H1 (cell line): ENCODE results near the gene SCNN1A. TPM values are rescaled to one million over a fixed set of nuclear protein-coding genes. Genes with fewer than 3 reads are reported as not detected.

Experiments used
- CTCF ChIA-PET: fragments of 300-600 bp; sonication (Branson Sonifier 250); formaldehyde crosslinking; loops from one replicate; lab custom pipeline; 2021; ENCODE audit not compliant: partially characterized antibody; lab: Charles Lee
- POLR2A ChIA-PET: fragments of 300-600 bp; sonication (Branson Sonifier 250); formaldehyde crosslinking; loops from one replicate; lab custom pipeline; 2021; ENCODE audit warnings: inconsistent platforms; ENCODE audit not compliant: partially characterized antibody; lab: Charles Lee
- DNase-seq, 2 experiments: peaks; one replicate each; pipeline versions ENCODE4 v3.0.0 to v3.0.0-alpha.2; 2010 to 2022; ENCODE audit warnings: low spot score in 2 of 2, low read depth in 1 of 2, mixed read lengths in 1 of 2
- FAIRE-seq: peaks from 2 replicates; lab custom pipeline; 2011; peaks lifted over from hg19 to GRCh38; lab: Jason Lieb, UNC
- H2AFZ ChIP-seq: 2 replicates; pipeline ENCODE4 v1.8.1; 2012; ENCODE audit warnings: low read length, inconsistent platforms
- H2AK5ac ChIP-seq: 2 replicates; pipeline ENCODE4 v1.6.1; 2013; ENCODE audit warnings: low read depth, low read length
- H2BK120ac ChIP-seq: replicated peaks from 2 replicates; pipeline ENCODE3; 2013; ENCODE audit warnings: low read depth, low read length, inconsistent platforms
- H2BK12ac ChIP-seq: 2 replicates; pipeline ENCODE4 v1.6.1; 2013; ENCODE audit warnings: low read depth, low read length
- H2BK15ac ChIP-seq: 2 replicates; pipeline ENCODE4 v1.6.1; 2013; ENCODE audit warnings: low read length
- H2BK20ac ChIP-seq: 2 replicates; pipeline ENCODE4 v1.6.1; 2013; ENCODE audit warnings: low read length
- H2BK5ac ChIP-seq: 2 replicates; pipeline ENCODE4 v1.6.1; 2013; ENCODE audit warnings: low read depth, low read length
- H3K14ac ChIP-seq: 2 replicates; pipeline ENCODE4 v1.6.1; 2013; ENCODE audit warnings: inconsistent platforms; ENCODE audit not compliant: insufficient read length
- H3K18ac ChIP-seq: 2 replicates; pipeline ENCODE4 v1.6.1; 2013; ENCODE audit warnings: low read length; ENCODE audit errors: extremely low read depth
- H3K23ac ChIP-seq: 2 replicates; pipeline ENCODE4 v1.6.1; 2013; ENCODE audit warnings: inconsistent platforms; ENCODE audit not compliant: insufficient read length
- H3K23me2 ChIP-seq: 2 replicates; pipeline ENCODE4 v1.6.1; 2013; ENCODE audit warnings: low read depth, low read length
- H3K27ac ChIP-seq: 2 replicates; pipeline ENCODE4 v1.6.1; 2011; ENCODE audit warnings: low read depth, low read length, inconsistent platforms
- H3K27me3 ChIP-seq, 4 experiments: replicated peaks in 1 of 4; 1 replicate in 1 of 4; 2 replicates in 3 of 4; pipeline versions ENCODE4 v1.6.1 to v1.8.1; 2011 to 2013; ENCODE audit warnings: low read length in 3 of 4, mild to moderate bottlenecking in 3 of 4, inconsistent platforms in 2 of 4, mixed read lengths in 2 of 4, moderate library complexity in 1 of 4; ENCODE audit not compliant: control insufficient read depth in 3 of 4, insufficient read depth in 3 of 4; ENCODE audit errors: extremely low read depth in 1 of 4
- H3K36me3 ChIP-seq, 4 experiments: 2 replicates each; pipeline versions ENCODE4 v1.6.1 to v1.8.1; 2011 to 2013; ENCODE audit warnings: mild to moderate bottlenecking in 4 of 4, low read length in 3 of 4, moderate library complexity in 2 of 4, control low read depth in 1 of 4, inconsistent platforms in 1 of 4; ENCODE audit not compliant: insufficient read depth in 4 of 4, control insufficient read depth in 2 of 4
- H3K4ac ChIP-seq: replicated peaks from 2 replicates; pipeline ENCODE3; 2013; ENCODE audit warnings: low read length, low read depth, mixed read lengths, inconsistent platforms; ENCODE audit not compliant: insufficient read length
- H3K4me1 ChIP-seq, 4 experiments: replicated peaks in 1 of 4; 1 replicate in 1 of 4; 2 replicates in 3 of 4; pipeline versions ENCODE4 v1.6.1 to v1.8.1; 2011 to 2013; ENCODE audit warnings: low read length in 3 of 4, inconsistent platforms in 2 of 4, mixed read lengths in 1 of 4; ENCODE audit not compliant: insufficient read depth in 4 of 4, control insufficient read depth in 3 of 4
- H3K4me2 ChIP-seq, 2 experiments: 2 replicates each; pipeline versions ENCODE4 v1.6.1 to v1.8.1; 2011 to 2013; ENCODE audit warnings: low read depth in 2 of 2, low read length in 2 of 2, control low read depth in 1 of 2, inconsistent platforms in 1 of 2, mild to moderate bottlenecking in 1 of 2; ENCODE audit not compliant: insufficient read depth in 1 of 2
- H3K4me3 ChIP-seq, 4 experiments: fragments of 200-600, 300-600 bp in 1 of 4; sonication (generic), shearing (Covaris generic), sonication (Bioruptor Twin) in 1 of 4; 2 replicates each; pipeline versions ENCODE4 v1.5.1 to v1.8.1; 2011 to 2016; ENCODE audit warnings: low read length in 4 of 4, low read depth in 3 of 4, control low read depth in 2 of 4, inconsistent platforms in 2 of 4, mild to moderate bottlenecking in 2 of 4, mixed read lengths in 1 of 4, moderate library complexity in 1 of 4; ENCODE audit not compliant: insufficient read depth in 2 of 4; ENCODE audit errors: extremely low read depth in 1 of 4
- H3K56ac ChIP-seq: replicated peaks from 2 replicates; pipeline ENCODE3; 2013; ENCODE audit warnings: low read depth, mild to moderate bottlenecking, mixed read lengths, low read length, inconsistent platforms; ENCODE audit not compliant: insufficient read length
- H3K79me1 ChIP-seq: 2 replicates; pipeline ENCODE4 v1.6.1; 2013; ENCODE audit warnings: low read depth, low read length, control low read depth
- H3K79me2 ChIP-seq, 2 experiments: 2 replicates each; pipeline versions ENCODE4 v1.6.1 to v1.8.1; 2012 to 2013; ENCODE audit warnings: low read length in 2 of 2, mild to moderate bottlenecking in 2 of 2, inconsistent platforms in 1 of 2; ENCODE audit not compliant: insufficient read depth in 2 of 2, control insufficient read depth in 1 of 2
- H3K9ac ChIP-seq, 4 experiments: replicated peaks in 1 of 4; 1 replicate in 1 of 4; 2 replicates in 3 of 4; pipeline versions ENCODE4 v1.6.1 to v1.8.1; 2011 to 2013; ENCODE audit warnings: low read depth in 3 of 4, low read length in 3 of 4, control low read depth in 2 of 4, mild to moderate bottlenecking in 2 of 4, moderate library complexity in 2 of 4, inconsistent platforms in 1 of 4; ENCODE audit errors: extremely low read depth in 1 of 4
- H3K9me3 ChIP-seq, 2 experiments: 2 replicates each; pipeline versions ENCODE4 v1.6.1 to v1.8.1; 2012 to 2013; ENCODE audit warnings: mild to moderate bottlenecking in 2 of 2, moderate library complexity in 2 of 2, control low read depth in 1 of 2, inconsistent platforms in 1 of 2, low read depth in 1 of 2, low read length in 1 of 2, mixed read lengths in 1 of 2; ENCODE audit not compliant: insufficient read depth in 2 of 2
- H4K20me1 ChIP-seq, 2 experiments: replicated peaks in 1 of 2; 2 replicates each; pipeline versions ENCODE3 to v1.8.1; 2011 to 2013; ENCODE audit warnings: inconsistent platforms in 2 of 2, low read length in 2 of 2, mild to moderate bottlenecking in 1 of 2; ENCODE audit not compliant: insufficient read depth in 2 of 2, control insufficient read depth in 1 of 2
- H4K5ac ChIP-seq: 2 replicates; pipeline ENCODE4 v1.6.1; 2013; ENCODE audit warnings: low read length, low read depth, mixed read lengths, inconsistent platforms; ENCODE audit not compliant: insufficient read length
- H4K8ac ChIP-seq: 2 replicates; pipeline ENCODE4 v1.8.0; 2013; ENCODE audit warnings: mild to moderate bottlenecking, moderate library complexity, low read length, inconsistent platforms; ENCODE audit not compliant: insufficient read depth; ENCODE audit errors: extremely low read depth
- H4K91ac ChIP-seq: replicated peaks from 2 replicates; pipeline ENCODE3; 2013; ENCODE audit warnings: low read length, mixed read lengths, inconsistent platforms; ENCODE audit not compliant: insufficient read length
- ATF2 ChIP-seq: IDR thresholded peaks from 2 replicates; pipeline ENCODE4 v1.6.1; 2012; ENCODE audit warnings: low read length, inconsistent platforms
- BACH1 ChIP-seq: IDR thresholded peaks from 2 replicates; pipeline ENCODE4 v1.6.1; 2012; ENCODE audit warnings: low read length, improper control_type of control experiment
- BCL11A ChIP-seq, 2 experiments: IDR thresholded peaks; one replicate each; pipeline ENCODE4 v1.6.1; 2011; ENCODE audit warnings: low read depth in 2 of 2, low read length in 2 of 2, mild to moderate bottlenecking in 2 of 2
- CHD1 ChIP-seq: IDR thresholded peaks from 2 replicates; pipeline ENCODE4 v1.6.1; 2012; ENCODE audit warnings: low read depth, low read length, improper control_type of control experiment
- GTF2F1 ChIP-seq: IDR thresholded peaks from 2 replicates; pipeline ENCODE4 v1.6.1; 2012; ENCODE audit warnings: low read depth, low read length, improper control_type of control experiment, borderline replicate concordance
- NRF1 ChIP-seq: IDR thresholded peaks from 2 replicates; pipeline ENCODE4 v1.6.1; 2011; ENCODE audit warnings: mild to moderate bottlenecking, low read depth, low read length, improper control_type of control experiment
- TAF7 ChIP-seq: optimal IDR thresholded peaks from 2 replicates; pipeline ENCODE3; 2011; ENCODE audit warnings: low read depth, mild to moderate bottlenecking, inconsistent platforms, low read length, moderate library complexity, borderline replicate concordance
- TEAD4 ChIP-seq: IDR thresholded peaks from 2 replicates; pipeline ENCODE4 v1.6.1; 2012; ENCODE audit warnings: low read depth, low read length, inconsistent platforms, mixed read lengths
- WGBS, 2 experiments: shearing (Covaris generic) in 1 of 2; methylation state at CpG; one replicate each; pipeline versions ENCODE4 v1.1.6 to v1.1.7; 2013 to 2015; ENCODE audit warnings: low lambda C conversion rate in 2 of 2, mixed read lengths in 2 of 2, inconsistent platforms in 1 of 2, low coverage in 1 of 2, missing lambda C conversion rate in 1 of 2; ENCODE audit not compliant: insufficient replicate concordance in 2 of 2, insufficient coverage in 1 of 2, insufficient read length in 1 of 2; ENCODE audit errors: extremely low coverage in 1 of 2, missing lambda C conversion rate in 1 of 2; 5-methylcytosine and 5-hydroxymethylcytosine counted together
- polyA plus RNA-seq, 7 experiments: library from polyadenylated mRNA; depleted of rRNA in 3 of 7; stranded (reverse) in 5 of 7; unstranded in 2 of 7; fragments of >200 nt in 5 of 7; fragments of 200-250 nt in 2 of 7; gene quantifications; 1 replicate in 5 of 7; 2 replicates in 1 of 7; 4 replicates in 1 of 7; pipeline versions ENCODE4 v1.2.1 to v1.2.3, GENCODE V29; 2011 to 2013; ENCODE audit warnings: missing spikeins in 2 of 7, mixed read lengths in 2 of 7
- total RNA-seq: library from RNA; stranded (reverse); fragmentation: NEBNext Ultra II Directional; extraction: Animal tissue kit (Norgen Biotek cat#: 25700); gene quantifications from 2 replicates; pipeline ENCODE4 v1.2.1, GENCODE V29; 2021

The SCNN1A gene
- total and polyA plus RNA-seq, 2 of the 8 experiments (the other 6 are each of a cell fraction or from before 2014, with no cell fraction given) = 85.5 to 156 TPM

GRCh38 chr12:6334359-6334758 is 41.0 kb downstream of the SCNN1A start:
- peaks cover 0 to 3% of the 10 kb centered on the region in 2 experiments for H4K20me1 ChIP-seq
- no peak overlapping the region for H3K9ac ChIP-seq
- H3K27ac ChIP-seq = no peak overlapping the region
- no peak overlapping the region for H4K91ac ChIP-seq
- FAIRE-seq = no peak
- H4K8ac ChIP-seq = no peak overlapping the region
- H4K5ac ChIP-seq = no peak overlapping the region
- no peak overlapping the region for H3K4me3 ChIP-seq
- H3K79me2 ChIP-seq = peaks cover 0 to 47% of the 10 kb centered on the region in 2 experiments; a peak in 3 of 4 replicates
- peaks cover 19 to 43% (median 29%) of the 10 kb centered on the region in 4 experiments for H3K4me1 ChIP-seq
- no peak overlapping the region for H3K18ac ChIP-seq
- peaks cover 12 to 31% (median 19%) of the 10 kb centered on the region in 4 experiments; a peak in 5 of 8 replicates for H3K36me3 ChIP-seq
- H3K9me3 ChIP-seq = no peaks in the 10 kb centered on the region
- H3K79me1 ChIP-seq = 0 out of 2 replicates have a peak, but pooled peaks cover 5% of the 10 kb centered on the region
- no peak overlapping the region for H2AFZ ChIP-seq
- H3K4ac ChIP-seq = no peak overlapping the region
- H2BK20ac ChIP-seq = no peak overlapping the region
- H3K56ac ChIP-seq = no peak overlapping the region
- no peak overlapping the region for H3K4me2 ChIP-seq
- no peak overlapping the region for H2AK5ac ChIP-seq
- H2BK15ac ChIP-seq = no peak overlapping the region
- no peak for TF ChIP-seq ATF2
- TF ChIP-seq GTF2F1 = no peak
- no peak for TF ChIP-seq TEAD4
- TF ChIP-seq CHD1 = no peak
- no peak for TF ChIP-seq BCL11A (IDR thresholded peaks at IDR 0.05; ENCODE audit: low read depth in 2 of 2, low read length in 2 of 2)
- TF ChIP-seq BACH1 = no peak
- no peak for TF ChIP-seq TAF7
- TF ChIP-seq NRF1 = no peak
- no peak for DNase-seq
- H2BK5ac ChIP-seq = 0 out of 2 replicates have a peak overlapping the region, but pooled peaks have one; percentile 8
- H2BK120ac ChIP-seq = no peak overlapping the region
- H2BK12ac ChIP-seq = no peak overlapping the region
- CTCF ChIA-PET = interaction anchor here (0.6 to 11.4 kb wide), 14 partner anchors 7 to 246 kb away, joined by 3 to 109 read pairs (median 6); partner anchors contain the start of gene SCNN1A
- H3K23me2 ChIP-seq = peaks cover 7% of the 10 kb centered on the region; the same call in 1 of the 2 replicates
- no peak overlapping the region for H3K23ac ChIP-seq
- POLR2A ChIA-PET = interaction anchor here (0.9 to 17.5 kb wide), 7 partner anchors 2 to 201 kb away, joined by 3 to 286 read pairs (median 31); partner anchors contain the start of genes SCNN1A and TNFRSF1A
- H3K27me3 ChIP-seq = no peaks in the 10 kb centered on the region
- no peak overlapping the region for H3K14ac ChIP-seq
- 86% methylated on average over 5 of the region's 5 CpGs; no CpG with 5 or more reads in 1 of the 2 experiments for WGBS, 2 experiments
